Skeletal muscle tissue (tissue), 4 donors: ENCODE measurements around the gene CCBE1. TPM values are rescaled to one million over a fixed set of nuclear protein-coding genes. Genes with fewer than 3 reads are reported as not detected.

Experiments
- H3K27ac ChIP-seq: one replicate; pipeline ENCODE4 v1.7.0; 2013; ENCODE audit warnings: mild to moderate bottlenecking, low read depth, low read length, inconsistent platforms
- H3K27me3 ChIP-seq, 3 donors: one replicate each; pipeline ENCODE4 v1.7.0; 2013; ENCODE audit warnings: low read length in 3 of 3; ENCODE audit not compliant: control insufficient read depth in 3 of 3, insufficient read depth in 3 of 3
- H3K36me3 ChIP-seq, 3 donors: one replicate each; pipeline ENCODE4 v1.7.0; 2013; ENCODE audit warnings: low read length in 3 of 3; ENCODE audit not compliant: control insufficient read depth in 3 of 3, insufficient read depth in 3 of 3
- H3K4me1 ChIP-seq, 3 donors: one replicate each; pipeline ENCODE4 v1.7.0; 2013; ENCODE audit warnings: low read length in 3 of 3, mild to moderate bottlenecking in 3 of 3; ENCODE audit not compliant: control insufficient read depth in 3 of 3, insufficient read depth in 3 of 3
- H3K4me3 ChIP-seq, 3 donors: one replicate each; pipeline ENCODE4 v1.7.0; 2013; ENCODE audit warnings: low read length in 3 of 3
- H3K9ac ChIP-seq, 3 donors: one replicate each; pipeline ENCODE4 v1.7.0; 2013; ENCODE audit warnings: low read length in 3 of 3, mild to moderate bottlenecking in 3 of 3, moderate library complexity in 2 of 3, low read depth in 1 of 3
- H3K9me3 ChIP-seq, 3 donors: one replicate each; pipeline ENCODE4 v1.7.0; 2013; ENCODE audit warnings: low read length in 3 of 3; ENCODE audit not compliant: control insufficient read depth in 3 of 3
- total RNA-seq: library from RNA; depleted of rRNA; stranded (reverse); fragments of >200 nt; gene quantifications from one replicate; pipeline ENCODE4 v1.2.3, GENCODE V29; 2014
- donor health status: Osteomylitis.

The CCBE1 gene
- total RNA-seq, 1 donor from 2014 or later: 2.6 TPM

DNA sequence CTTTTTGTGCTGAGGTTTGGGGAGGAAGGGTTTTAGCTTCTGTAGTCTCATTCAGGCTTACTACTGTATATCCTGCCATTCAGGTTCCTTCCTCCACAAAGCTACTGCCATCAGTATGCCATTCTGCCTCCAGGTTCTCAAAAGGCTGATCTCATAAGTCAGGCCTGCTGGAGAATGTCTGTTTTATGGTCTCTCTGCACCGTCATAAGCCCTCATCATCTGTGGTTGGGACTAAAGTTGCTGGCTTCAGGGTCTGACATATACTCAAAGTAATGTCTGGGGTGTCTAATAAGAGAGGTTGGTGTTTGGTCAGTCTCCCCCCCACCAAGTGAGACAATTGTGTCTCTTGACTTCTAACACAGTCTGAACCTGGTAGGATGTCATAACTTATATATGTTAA lies 36.2 kb upstream of the CCBE1 start:
- Histone ChIP-seq H3K4me3 (no peak overlapping the region), H3K27ac (no peak overlapping the region), H3K27me3 (no peaks in the 10 kb centered on the region), H3K36me3 (no peaks in the 10 kb centered on the region), H3K4me1 (no peaks in the 10 kb centered on the region), H3K9me3 (no peaks in the 10 kb centered on the region), H3K9ac (no peak overlapping the region)

DNA sequence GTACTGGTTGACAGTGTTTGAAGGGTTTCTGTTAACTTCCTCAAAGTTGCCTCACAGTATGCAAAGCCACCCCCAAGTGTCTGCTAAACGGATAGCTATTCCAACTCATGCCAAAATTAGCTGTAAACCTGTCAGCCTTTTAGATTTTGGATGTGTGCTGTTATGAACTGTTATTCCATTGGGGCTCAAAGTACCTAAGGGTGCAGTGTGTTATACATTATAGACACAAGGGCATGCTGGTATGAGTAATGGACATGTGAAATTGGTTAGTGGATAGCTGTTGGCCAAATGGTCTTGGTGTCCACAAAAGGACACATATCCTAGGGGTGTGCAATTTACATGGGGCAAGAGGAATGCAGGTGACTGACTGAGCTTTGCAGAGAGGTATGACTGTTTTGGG lies 33.7 kb upstream of the CCBE1 start:
- no peaks in the 10 kb centered on the region for H3K4me1 ChIP-seq

DNA sequence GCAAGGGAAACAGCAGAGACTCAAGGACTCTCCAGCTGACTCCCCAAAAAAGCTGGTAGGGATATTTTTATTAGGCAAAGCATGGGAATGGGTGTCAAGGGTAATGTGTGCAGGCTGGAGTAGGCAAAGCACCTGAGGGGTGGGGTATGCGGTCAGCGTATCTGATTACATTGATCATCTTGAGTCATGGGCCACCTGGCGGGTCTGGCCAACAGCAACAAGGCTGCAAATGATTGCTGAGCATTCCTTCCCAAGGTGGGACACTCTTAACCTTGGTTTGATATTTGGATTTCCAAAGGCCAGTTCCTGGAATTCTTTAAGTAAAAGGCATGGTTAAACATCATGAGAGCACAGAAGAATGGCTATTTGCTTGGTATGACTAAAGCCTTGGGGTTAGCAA lies 32.6 kb upstream of the CCBE1 start:
- no peak overlapping the region for H3K27ac ChIP-seq
- no peaks in the 10 kb centered on the region for H3K9me3 ChIP-seq
- H3K4me3 ChIP-seq: no peak overlapping the region
- H3K36me3 ChIP-seq: no peaks in the 10 kb centered on the region
- no peaks in the 10 kb centered on the region for H3K4me1 ChIP-seq
- no peak overlapping the region for H3K9ac ChIP-seq
- no peaks in the 10 kb centered on the region for H3K27me3 ChIP-seq

More for the DNA sequence above, 33.7 kb upstream of the CCBE1 start:
- no peak overlapping the region for H3K9ac ChIP-seq
- H3K27ac ChIP-seq: no peak overlapping the region
- H3K36me3 ChIP-seq: no peaks in the 10 kb centered on the region
- no peaks in the 10 kb centered on the region for H3K9me3 ChIP-seq
- no peak overlapping the region for H3K4me3 ChIP-seq
- H3K27me3 ChIP-seq: no peaks in the 10 kb centered on the region

DNA sequence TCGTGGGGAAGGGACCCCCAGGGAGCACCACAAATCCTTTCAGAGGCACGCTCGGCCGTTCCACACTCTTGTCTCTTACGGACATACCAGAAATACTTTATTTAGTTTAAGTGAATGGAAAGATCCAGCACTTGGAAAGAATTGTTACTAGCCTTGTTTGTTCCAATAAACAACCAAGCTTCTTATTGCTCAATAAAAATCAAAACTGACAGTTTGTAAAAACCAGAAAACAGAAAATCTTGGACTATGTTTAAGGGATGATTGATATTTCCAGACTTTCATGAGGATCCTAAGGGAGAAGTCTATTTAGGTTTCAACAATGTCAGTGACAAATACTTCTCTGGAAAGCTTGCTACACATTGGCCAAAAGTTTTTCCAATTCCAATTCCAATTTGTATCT lies 31.6 kb upstream of the CCBE1 start:
- H3K9ac ChIP-seq: no peak overlapping the region
- H3K27ac ChIP-seq: no peak overlapping the region
- no peaks in the 10 kb centered on the region for H3K9me3 ChIP-seq
- no peaks in the 10 kb centered on the region for H3K27me3 ChIP-seq
- no peaks in the 10 kb centered on the region for H3K4me1 ChIP-seq
- no peaks in the 10 kb centered on the region for H3K36me3 ChIP-seq
- H3K4me3 ChIP-seq: no peak overlapping the region

DNA sequence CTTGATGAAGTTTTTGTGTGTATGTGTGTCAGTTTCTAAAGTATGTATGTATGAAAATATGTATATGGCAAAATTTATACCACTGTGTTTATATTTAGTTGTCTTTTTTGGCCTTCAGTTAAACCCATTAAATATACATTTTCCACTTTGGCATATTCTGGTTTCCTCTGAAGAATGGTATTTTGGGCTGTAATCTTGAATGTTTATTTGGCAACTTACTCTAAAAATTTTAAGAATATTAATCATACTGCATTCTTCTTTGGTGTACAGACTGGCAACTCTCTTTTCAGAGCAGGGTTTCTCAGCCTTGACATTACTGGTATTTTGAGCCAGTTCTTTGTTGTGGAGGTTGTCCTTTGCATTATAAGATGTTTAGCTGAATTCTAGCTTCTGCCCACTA lies 27.9 kb upstream of the CCBE1 start:
- H3K36me3 ChIP-seq: no peaks in the 10 kb centered on the region
- H3K4me1 ChIP-seq: no peaks in the 10 kb centered on the region
- H3K27ac ChIP-seq: no peak overlapping the region
- H3K9me3 ChIP-seq: no peaks in the 10 kb centered on the region
- H3K4me3 ChIP-seq: no peak overlapping the region
- H3K27me3 ChIP-seq: no peaks in the 10 kb centered on the region
- H3K9ac ChIP-seq: no peak overlapping the region

DNA sequence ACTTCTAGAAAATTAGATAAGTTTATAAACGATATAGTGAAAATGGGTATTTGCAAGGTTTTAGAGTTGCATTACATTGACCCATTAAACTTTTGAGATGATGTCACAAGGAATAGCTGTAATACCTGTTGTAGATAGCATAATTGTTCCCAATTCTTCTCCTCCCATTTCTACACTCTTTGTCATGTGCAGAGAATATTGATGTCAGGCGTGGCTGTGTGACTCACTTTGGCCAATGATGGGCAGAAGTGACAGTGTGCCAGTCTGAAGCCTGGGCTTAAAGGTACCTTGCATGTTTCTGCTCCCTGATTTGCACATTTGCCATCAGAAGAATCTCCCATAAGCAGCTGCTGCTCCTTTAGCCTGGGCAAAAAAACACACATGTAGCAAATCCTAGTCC lies 26.9 kb upstream of the CCBE1 start:
- Histone ChIP-seq H3K4me1 (no peaks in the 10 kb centered on the region), H3K9me3 (no peaks in the 10 kb centered on the region), H3K9ac (no peak overlapping the region), H3K27me3 (no peaks in the 10 kb centered on the region), H3K36me3 (no peaks in the 10 kb centered on the region), H3K27ac (no peak overlapping the region), H3K4me3 (no peak overlapping the region)

DNA sequence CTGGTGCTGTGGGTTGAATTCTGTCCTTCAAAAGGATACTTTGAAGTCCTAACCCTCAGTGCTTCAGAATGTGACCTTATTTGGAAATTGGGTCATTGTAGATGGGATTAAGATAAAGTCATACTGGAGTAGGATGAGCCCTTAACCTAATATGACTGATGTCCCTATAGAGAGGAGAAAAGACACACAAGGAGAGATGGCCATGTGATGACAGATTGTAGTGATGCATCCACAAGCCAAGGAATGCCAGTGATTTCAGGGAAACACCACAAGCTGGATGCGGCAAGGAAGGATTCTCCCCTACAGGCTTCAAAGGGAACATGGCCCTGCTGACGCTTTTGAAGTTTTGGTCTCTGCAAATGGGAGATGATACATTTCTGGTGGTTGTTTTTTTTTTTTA lies 24.7 kb upstream of the CCBE1 start:
- Histone ChIP-seq H3K36me3 (no peaks in the 10 kb centered on the region), H3K27me3 (no peaks in the 10 kb centered on the region)

DNA sequence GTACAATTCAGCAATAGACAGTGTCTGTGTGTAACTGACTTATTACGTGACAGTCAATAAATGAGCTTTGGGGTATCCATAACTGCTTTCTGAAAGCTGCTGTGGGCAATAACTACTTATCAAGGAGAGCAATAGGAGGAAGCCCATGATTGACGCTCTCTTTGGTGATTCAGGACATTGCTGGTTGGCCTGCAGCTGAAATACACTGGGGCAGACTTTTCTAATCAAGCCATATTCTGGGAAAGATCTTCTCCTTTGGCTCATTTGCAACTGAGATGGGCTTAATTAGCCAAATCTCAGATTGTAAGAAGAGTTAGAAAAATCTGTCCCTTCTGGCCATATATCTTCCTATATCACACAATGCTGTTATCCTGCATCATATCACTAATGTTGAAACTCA lies 24.0 kb upstream of the CCBE1 start:
- H3K36me3 ChIP-seq: no peaks in the 10 kb centered on the region
- H3K4me1 ChIP-seq: no peaks in the 10 kb centered on the region
- H3K9me3 ChIP-seq: no peaks in the 10 kb centered on the region
- H3K4me3 ChIP-seq: no peak overlapping the region
- H3K27ac ChIP-seq: no peak overlapping the region
- no peak overlapping the region for H3K9ac ChIP-seq
- no peaks in the 10 kb centered on the region for H3K27me3 ChIP-seq

More for the DNA sequence above, 24.7 kb upstream of the CCBE1 start:
- Histone ChIP-seq H3K9ac (no peak overlapping the region), H3K4me1 (no peaks in the 10 kb centered on the region), H3K27ac (no peak overlapping the region), H3K4me3 (no peak overlapping the region), H3K9me3 (no peaks in the 10 kb centered on the region)

DNA sequence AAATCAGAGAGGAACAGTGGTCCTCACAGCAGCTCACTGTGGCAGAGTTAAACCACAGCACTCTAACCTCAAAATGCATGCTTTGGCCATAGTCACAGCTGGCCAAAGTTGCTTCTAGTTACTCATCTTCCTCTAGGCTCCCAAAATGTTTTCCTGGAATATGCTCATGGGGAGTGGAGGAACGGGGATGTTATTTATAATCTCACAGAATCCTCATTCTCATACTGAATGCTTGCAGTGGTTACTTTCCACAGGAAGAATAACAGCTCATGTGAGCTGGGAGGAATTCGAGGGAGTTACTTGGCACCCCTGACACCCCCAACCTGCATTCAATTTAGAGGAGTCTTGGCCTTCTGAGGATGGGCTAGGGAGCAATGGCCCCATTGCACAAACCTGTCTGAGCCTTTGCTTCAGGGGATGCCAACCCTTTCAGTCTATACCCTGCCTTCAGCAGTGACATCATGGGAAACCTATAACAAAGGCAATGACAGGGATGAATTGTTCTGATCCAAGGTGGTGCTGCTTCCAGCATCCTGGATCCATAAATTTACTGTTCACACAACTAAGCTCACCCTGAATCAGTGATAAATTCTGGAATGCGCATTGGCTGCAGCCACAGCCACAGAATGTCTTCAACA lies 22.4 kb upstream of the CCBE1 start:
- H3K4me3 ChIP-seq: no peak overlapping the region
- H3K4me1 ChIP-seq: no peaks in the 10 kb centered on the region
- H3K36me3 ChIP-seq: no peaks in the 10 kb centered on the region
- H3K9ac ChIP-seq: no peak overlapping the region
- H3K9me3 ChIP-seq: peaks cover 0 to 3% (median 0%) of the 10 kb centered on the region in 3 donors
- no peaks in the 10 kb centered on the region for H3K27me3 ChIP-seq
- H3K27ac ChIP-seq: no peak overlapping the region

DNA sequence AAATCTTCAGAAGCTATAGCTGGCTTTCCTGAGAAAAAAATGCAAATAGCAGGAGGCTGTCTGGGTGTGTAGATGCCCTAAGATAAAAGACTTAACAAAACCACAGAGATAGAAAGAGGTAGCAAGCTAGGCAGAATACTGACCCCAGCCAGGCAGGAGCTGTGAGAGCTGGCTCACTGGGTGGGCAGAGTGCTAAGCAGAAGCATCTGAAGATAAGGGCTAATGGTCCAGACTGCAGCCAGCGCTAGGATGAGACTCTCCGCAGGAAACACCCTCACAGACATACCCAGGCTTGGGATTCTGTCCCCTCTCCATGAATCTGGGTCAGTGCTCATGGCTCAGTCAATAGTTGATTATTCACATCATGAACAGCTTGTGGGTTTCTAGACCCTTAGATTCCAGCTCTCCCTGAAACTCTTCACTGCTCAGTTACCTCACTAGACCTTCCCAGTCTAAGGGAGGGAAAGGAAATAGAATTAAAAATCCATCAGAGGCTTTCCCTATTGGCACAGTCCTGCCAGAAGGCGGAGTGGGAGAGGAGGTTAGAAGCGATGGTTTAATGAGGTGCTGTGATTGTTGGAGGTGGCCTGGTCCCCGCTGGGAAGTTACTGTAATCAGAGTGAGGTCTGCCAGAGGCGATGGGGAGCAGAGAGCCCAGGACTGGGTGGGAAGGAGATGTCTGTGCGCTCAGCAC lies 21.4 kb upstream of the CCBE1 start:
- H3K36me3 ChIP-seq: no peaks in the 10 kb centered on the region
- no peak overlapping the region for H3K4me3 ChIP-seq
- H3K4me1 ChIP-seq: no peaks in the 10 kb centered on the region
- no peaks in the 10 kb centered on the region for H3K27me3 ChIP-seq
- H3K27ac ChIP-seq: no peak overlapping the region
- H3K9me3 ChIP-seq: peaks cover 0 to 3% (median 0%) of the 10 kb centered on the region in 3 donors
- H3K9ac ChIP-seq: no peak overlapping the region
